Measurements from ENCODE around the gene NR6A1.
A peak's percentile ranks its signal among the peaks of the same experiment; 100 is the strongest.

The NR6A1 gene

DNA sequence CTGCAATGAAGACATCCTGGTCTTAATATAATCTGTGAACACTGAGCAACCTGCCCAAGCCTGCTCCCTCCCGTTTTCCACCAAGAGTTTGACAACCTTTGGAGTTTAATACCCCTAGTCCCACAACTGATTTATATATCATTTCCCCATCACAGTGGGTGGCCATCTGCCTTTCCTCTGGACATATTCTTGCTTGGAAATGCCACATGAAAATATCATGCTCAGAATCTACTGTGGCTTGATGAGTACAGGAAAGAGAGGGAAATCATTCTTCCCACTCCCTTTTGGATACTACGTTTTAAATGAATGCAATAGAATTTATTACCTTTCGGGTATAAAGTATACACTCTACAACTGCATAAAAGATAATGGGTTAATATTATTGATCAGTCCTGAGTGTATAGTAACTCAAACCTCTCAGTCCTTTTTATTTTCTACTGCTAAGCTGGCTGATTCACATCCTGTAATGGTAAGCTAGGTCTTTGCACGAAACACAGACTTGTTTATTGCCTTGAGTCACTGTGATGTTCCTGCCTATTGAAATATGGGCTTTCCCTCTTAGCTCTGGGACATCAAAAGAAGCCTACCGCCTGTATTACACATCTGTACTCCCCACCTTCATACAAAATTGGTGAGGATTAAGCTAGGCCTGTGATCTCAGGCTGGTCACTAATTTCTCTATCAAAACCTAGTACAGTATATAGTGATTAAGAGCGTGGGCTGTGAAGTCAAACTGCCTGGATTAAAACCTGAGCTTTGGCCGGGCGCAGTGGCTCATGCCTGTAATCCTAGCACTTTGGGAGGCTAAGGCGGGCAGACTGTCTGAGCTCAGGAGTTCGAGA, 196.4 kb downstream of the NR6A1 start:
- DNase-seq (ENCODE audit: low spot score) = no peak

DNA sequence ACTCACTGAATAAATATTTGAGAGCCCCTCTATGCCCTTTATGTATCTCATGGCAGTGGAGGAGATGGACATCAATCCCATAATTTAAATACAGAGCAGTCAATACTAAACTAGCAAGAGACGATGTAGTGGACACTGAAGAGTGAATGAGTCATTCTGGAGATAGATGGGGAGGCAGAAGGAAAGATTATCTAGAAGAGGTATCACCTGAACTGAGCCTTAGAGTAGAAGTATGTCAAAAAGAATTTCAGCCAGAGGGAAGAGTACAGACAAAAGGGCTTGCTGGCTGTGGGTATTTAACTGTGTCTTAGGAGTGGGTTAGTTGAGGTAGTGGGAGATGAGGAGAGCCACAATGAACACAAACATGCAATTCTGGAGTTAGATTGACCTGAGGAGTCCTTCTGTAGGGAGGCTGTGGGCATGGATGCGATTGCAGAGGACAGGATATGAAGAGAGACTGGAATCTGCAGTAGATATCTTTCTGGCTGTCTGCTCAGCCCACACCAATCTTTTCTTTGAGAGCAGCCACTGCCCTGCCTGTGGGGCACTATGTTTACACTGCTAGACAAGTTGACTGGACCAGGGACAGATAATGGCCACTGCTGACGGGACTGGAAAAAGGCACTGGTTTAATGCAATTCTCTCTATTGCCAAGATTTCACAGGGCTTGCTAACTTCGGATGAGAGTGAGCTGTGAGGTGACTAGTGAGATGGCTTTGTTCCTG, 200.0 kb downstream of the NR6A1 start:
- no peak for DNase-seq (ENCODE audit: low spot score)

DNA sequence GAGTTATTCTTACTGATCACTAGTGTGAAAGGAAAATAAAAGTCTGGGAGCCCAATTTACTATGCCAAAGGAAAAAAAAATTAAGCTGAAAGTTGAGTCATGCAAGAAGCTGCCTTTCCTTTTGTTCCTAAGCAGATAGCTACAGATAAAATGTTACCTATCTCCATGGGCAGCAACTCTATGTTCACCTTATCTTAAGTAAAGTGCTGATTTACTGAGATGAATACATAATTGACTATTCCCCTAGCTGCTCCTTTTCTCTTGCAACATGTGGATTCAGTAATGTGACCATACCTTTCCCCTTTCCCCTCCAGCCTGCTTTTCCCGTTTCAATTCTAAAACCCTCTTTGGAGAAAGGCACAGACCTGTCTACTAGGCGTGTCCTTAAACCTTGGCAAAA, 201.2 kb downstream of the NR6A1 start:
- no peak for DNase-seq (ENCODE audit: low spot score)

DNA sequence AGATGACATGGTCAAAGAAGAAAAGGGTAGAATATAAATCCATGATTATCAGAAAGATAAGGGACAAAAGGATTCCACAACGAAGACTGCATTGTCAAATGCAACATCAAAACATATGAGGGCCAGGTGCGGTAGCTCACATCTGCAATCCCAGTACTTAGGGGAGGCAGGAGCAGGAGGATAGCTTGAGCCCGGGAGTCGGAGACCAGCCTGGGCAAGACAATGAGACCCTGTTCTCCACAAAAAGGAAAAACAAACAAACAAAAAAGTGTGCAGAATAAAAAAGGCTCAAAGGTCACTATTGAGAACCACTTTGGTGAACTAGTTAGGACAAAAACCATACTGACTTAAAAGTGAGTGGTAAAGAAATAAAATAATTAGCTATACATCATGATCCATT, 203.7 kb downstream of the NR6A1 start:
- no peak for DNase-seq (ENCODE audit: low spot score)

DNA sequence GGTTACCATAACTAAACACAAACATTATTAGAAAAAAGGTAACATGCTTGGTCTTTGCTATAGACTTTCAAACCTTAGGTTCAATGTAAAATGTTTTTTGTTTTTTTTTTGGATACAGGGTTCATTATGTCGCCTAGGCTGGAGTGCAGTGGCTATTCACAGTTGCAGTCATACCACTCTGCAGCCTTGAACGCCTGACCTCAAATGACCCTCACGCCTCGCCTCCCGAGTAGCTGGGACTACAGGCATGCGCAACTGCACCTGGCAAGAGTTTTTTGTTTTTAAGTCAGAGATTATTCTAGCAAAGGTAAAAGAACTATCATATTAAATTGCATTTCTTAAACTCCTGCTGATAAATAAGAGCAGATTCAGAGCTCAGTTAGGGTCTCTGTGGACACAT, 208.8 kb downstream of the NR6A1 start:
- DNase-seq (ENCODE audit: low spot score) = no peak

DNA sequence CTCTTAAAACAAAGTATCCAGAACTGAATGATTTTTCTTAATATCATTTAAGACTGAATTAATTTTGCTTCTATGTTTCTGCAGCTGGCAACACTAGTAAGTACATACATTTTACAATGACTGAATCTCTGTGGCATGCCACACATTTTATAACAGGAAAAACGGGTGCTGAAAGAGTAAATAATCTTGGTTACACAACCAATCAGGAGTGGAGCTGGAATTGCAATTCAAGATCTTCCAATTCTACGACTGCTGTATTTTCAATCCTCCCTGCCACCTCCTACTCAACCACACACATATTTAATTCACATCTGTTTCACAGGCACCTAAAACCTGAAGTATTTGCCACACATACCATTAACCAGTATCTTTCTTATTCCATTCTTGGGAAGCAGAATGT, 211.2 kb downstream of the NR6A1 start:
- no peak for DNase-seq (ENCODE audit: low spot score)

DNA sequence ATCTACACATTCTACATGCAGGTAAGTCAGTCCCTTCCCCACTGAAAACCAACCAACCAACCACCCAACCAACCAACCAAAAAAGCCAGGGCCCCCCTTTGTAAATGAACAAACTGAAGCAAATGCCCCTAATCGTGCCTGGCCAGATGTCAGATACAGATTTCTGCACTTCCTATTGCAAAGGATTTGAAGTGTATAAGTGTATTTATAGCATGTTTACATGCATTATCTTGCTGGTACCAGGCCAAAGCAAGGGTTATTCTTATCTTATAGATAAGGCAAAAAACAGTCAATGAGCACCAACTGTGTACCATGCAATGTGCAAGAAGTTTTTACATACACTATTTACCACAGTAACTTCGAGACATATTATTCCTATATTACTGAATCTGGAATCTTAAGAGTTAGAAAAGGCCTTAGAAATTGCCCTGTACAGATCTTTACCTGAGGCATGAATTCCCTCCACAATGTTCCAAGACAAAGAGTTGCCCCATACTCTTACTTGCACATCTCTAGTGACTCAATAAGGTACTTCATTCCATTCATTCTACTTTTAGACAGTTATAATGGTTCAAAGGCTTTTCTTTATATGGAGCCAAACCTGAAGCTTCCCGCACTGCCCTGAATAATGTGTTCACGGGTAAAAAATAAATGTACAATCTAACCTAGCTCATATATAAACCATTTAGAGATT, 212.2 kb downstream of the NR6A1 start:
- DNase-seq (ENCODE audit: low spot score) = no peak

DNA sequence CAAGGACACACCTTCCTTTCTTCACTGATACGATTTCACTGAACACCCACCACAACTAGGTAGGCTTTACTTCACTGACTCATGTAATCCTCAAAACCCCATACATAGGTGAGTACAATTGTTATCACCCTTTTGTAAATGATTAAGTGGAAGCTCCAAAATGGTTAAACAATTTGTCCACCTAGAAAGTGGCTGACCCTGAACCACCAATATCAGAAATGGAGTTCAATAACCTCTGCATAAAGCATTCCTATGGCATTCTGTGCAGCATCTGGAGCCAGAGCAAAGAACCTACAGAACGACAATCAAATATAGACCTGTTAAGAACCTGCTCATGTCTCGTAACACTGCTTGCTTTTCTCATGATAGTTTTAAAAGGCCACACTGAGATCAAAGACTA, 213.2 kb downstream of the NR6A1 start:
- DNase-seq (ENCODE audit: low spot score) = no peak

DNA sequence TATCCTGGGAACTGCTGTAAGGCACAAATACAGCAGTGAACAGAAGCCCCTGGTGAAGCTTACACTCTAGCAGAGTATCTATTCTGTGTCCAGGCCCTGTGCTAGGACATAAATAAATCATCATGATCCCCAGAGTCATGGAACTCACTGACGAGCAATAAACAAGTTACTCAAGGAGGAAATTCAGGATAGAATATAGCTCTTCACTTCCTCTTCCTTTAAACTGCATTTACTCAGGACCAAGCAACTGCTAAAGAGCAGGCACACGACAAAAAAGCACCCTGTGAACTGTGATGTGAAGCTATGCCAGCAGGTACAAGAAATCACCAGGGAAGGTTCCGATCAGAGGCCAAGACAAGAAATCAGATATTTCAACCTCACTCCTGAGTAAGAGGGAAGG, 216.1 kb downstream of the NR6A1 start:
- no peak for DNase-seq (ENCODE audit: low spot score)

DNA sequence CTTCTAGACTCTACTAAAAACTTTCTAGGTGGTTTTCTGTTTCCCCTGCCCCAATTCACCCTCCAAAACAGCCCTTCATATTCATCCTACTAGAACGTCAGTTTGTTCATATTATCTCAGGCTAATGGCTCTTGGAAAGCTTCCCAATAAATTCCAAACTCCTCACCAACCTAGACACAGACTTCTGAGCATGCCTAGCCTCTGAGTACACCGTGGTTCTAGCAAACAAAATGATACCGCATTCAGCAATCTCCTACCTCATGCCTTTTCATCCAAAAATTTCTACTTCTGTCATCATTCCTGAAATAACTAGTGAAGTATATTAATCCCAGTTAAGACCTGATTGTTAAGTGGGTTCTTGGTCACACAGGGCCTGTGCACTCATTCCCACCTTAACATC, 217.4 kb downstream of the NR6A1 start:
- no peak for DNase-seq (ENCODE audit: low spot score)

DNA sequence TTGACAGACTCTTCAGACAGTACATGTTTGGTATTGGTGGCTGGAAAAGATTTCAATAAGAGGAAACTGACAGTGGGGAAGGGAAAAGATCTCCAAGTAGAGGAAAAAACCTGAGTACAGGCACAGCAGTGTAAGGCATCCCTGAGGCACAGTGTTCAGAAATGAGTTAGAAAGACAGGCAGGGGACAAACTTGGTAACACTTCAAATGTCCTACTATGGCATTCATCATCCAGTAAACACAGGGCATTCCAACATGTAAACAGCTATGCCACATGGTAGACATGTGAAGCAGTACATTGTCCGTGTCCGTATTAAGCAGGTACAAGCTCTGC, 218.9 kb downstream of the NR6A1 start:
- no peak for DNase-seq (ENCODE audit: low spot score)

DNA sequence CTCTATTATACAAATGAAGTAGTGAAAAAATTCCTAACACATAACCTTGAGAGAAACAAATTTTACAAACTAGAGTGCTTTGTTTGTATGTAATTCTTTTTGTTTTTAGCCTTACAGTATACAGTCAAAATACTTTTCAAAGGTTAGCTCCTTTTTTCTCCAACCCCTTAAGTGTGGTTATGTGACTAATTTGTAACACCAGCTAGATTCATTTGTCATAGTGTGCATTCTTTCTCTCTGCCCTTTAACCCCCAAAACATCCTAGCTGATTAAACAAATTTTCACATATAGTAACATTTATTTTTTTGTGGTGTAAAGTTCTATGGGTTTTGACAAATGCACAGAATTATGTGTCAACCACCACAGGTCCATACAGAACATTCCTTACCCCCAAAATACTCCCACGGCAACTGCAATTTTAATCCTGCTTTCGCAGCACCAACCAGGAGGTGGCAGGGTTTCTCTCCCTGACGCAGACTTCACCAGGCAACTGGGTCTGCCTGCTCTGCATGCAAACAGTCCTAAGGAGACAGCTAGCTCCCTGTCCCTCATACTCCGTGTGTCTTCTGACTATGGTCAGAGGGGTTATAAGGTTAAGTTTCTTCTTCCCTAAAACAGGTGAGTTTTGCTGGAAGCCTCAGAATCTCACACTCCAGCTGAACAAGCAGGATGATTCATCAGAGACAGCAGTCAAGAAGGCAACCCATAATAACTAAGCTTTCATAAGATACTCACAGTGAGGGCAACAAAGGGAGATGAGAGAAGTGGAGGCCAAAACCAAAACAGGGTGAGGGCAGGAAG, 219.4 kb downstream of the NR6A1 start:
- DNase-seq (ENCODE audit: low spot score) = peak; percentile 47

DNA sequence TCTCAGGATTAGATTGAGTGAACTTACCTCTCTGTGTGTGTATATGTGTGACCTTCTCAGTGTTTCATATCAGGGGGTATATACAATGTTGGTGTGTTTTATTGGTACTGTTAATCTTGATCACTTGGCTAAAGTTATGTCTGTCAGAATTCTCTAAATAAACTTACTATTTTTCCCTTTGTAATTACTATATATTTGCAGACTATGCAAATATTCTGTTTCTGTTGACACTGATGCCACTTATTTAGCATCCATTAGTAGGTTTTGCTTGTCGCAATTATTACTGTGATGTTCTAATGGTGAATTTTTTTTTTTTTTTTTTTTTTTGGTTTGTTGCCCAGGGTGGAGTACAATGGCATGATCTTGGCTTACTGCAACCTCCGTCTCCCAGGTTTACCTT, 221.0 kb downstream of the NR6A1 start:
- no peak for DNase-seq (ENCODE audit: low spot score)

DNA sequence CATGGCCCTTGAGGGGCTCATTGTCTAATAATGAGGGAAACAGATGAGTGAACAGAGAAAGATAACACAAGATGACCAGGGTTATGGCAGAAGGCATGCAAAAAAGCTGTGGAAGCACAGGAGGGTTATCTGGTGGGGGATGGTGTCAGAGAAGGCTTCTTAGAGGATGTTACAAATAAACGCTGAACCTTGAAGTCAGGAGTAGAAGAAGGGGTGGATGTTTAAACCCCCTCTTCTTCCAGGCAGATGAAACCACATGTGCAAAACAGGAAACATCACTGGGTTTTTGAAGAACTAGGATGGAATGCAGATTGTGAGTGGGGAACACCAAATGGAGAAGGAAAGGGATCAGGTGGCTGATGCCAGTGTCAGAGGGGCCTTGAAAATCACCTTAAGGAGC, 222.1 kb downstream of the NR6A1 start:
- DNase-seq (ENCODE audit: low spot score) = no peak

DNA sequence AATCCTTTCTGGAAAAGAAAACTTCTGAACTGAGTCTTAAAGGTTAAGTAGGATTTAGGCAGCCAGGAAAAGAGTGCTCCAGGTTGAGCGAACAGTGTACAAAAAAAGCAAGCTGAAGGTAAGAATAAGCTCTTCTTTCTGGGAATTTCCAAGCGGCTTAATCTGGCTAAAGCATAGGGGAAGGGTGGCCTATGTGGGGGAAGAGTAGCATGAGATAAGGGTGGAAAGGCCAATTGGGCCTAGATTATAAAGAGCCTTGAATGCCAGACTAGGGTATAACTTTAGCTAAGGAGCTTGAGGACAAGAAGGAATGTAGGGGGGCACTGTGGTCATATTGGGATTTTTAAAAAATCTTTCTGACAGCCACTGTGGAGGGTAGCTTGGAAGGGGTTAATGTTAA, 226.6 kb downstream of the NR6A1 start:
- no peak for DNase-seq (ENCODE audit: low spot score)

DNA sequence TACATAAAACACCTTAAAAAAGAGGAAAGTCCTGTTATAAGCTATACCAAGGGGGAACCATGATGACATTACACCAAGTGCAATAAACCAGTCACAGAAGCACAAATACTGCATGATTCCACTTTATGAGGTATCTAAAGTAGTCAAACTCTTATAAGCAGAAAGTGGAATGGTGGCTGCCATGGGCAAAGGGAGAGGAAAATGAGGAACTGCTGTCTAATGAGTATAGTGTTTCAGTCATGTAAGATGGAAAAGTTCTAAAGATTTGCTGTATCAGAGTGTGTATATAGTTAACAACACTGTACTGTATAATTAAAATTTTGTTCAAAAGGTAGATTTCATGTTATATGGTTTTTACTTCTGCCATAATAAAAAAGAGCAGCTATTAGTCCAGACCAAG, 229.3 kb downstream of the NR6A1 start:
- no peak for DNase-seq (ENCODE audit: low spot score)

DNA sequence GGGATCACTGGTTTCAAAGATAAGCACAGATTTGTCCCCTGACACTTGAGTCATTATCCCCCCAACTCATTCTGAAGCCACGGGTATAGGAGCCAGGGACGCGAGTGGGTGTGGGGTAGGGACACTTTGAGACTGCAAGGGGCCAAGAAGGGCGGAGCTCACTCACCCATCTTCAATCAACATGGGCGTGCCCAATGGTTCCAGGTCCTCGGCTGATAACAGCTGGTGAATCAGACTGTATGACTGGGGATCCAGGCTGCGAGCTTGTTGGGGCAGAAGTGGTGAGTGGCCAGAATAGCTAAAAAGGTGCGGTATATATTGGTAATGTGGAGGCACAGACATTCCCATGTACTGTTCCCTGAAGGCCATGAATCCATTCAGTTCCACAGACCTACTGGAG, 233.2 kb downstream of the NR6A1 start:
- DNase-seq (ENCODE audit: low spot score) = no peak

DNA sequence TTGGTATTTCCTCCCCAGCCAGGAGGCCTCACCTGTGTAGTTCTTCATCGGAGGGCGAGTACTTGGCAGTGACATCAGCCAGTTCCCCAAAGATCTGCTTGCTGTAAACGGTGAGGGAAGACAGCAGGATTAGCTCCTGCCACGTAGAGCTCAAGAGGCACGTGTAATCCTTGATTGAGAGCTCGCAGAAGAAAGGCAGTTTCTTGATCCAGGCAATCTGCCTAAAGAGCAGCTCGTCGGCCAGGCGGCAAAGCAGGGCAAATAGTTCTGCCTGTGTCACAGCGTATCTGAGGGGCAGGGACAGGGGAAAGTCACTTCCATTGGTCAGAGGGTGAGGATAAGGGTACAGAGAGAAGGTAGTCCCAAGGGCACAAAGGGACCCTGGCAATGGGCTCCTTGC, 235.3 kb downstream of the NR6A1 start:
- DNase-seq (ENCODE audit: low spot score) = no peak

DNA sequence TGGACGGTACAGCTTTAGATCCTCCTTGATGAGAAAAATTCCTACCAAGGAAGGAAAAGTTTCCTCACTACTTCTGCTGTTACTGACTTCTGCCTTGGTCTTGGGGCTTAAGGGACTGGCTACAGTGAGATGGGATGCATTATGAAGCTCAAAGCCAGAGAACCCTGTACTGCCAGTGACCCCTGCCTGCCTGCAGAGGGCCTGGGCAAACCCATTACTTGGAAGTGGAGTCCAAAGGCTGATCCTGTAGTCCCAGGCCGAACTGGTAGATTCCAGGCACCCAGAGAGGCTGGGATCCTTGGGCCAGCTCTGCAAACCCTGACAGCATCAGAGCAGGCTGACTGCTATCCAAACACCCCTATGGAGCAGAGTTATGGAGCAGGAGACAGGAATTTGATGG, 238.2 kb downstream of the NR6A1 start:
- no peak for DNase-seq (ENCODE audit: low spot score)

DNA sequence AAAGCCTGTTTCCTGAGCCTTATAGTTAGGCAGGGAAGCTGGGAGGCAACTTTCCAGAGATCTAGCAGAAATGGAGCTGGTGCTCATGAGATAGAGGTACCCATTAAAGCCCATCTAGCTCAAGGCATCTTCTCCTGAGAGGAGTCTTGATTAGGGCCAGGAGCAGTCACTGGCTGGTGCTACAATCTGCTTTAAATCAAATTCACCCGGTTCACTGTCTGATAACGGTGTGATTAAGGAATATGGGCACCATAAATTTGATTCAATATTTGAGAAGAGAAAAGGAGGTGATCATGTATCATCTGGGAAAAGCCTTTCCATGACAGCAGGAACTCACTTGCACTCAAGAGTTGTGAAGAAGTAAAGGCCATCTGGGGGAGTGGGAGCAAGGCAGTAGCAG, 240.0 kb downstream of the NR6A1 start:
- DNase-seq (ENCODE audit: low spot score) = no peak

DNA sequence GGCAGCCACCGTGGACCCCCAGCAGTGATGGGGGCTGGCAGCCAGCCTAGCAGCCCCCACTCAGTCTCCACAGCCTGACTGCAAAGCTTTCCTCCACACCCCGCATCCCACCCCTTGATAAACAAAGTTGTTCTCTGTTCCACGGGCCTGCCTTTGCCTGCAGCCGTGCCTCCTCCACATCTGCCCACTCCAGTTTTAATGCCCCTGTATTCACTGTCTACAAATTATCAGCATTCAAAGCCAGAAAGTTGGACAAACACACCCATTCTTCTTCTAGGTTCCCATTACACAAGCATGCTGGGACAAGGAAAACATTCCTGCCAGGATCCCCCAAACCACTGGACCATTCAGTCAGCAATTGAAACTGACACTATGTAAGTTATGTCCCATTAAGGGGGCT, 240.9 kb downstream of the NR6A1 start:
- DNase-seq (ENCODE audit: low spot score) = no peak

DNA sequence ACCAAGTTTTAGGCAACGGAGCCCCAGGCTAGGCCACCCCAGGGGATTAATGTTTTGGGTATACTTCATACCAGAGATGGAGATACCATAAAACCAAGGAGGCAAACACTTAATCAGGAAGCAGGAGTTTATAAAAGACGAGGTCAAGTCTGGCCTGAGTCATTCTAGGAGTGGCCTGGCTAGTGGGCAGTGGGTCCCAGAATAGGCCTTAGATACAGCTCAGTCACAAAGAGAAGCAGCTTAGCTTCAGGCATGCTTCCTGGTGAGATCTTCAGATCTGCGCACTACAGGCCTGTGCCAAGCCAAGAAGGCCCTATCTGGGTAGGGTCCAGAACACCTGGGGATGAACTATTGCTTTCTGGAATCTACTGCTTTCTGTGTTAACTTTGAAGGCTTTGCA, 243.3 kb downstream of the NR6A1 start:
- no peak for DNase-seq (ENCODE audit: low spot score)

DNA sequence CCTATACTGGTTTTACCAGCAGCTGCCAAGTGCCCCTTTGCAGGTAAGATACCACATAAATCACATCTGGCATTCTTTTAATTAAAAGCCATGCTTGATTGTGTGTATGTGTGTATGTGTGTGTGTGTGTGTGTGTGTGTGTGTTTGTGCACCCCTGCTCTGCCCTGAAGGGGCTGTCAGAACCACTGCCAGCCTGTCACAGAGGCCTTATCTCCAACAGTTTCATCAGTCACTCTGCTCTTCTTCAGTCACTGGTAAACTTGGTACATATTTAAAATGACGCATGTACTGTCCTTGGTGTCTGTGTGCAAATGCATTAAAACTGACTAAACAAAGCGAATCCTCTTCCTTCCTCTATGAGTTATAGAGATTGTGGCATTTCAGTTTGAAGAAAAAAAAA, 244.9 kb downstream of the NR6A1 start:
- no peak for DNase-seq (ENCODE audit: low spot score)

Measured in HuH-7.5 (cell line).